Ammon's horn (tissue), 1 donor: ENCODE results near the gene SVEP1.

Experiments
- DNase-seq: peaks from one replicate; pipeline ENCODE4 v3.0.0-alpha.2; 2016; ENCODE audit warnings: low spot score

Gene SVEP1

DNA sequence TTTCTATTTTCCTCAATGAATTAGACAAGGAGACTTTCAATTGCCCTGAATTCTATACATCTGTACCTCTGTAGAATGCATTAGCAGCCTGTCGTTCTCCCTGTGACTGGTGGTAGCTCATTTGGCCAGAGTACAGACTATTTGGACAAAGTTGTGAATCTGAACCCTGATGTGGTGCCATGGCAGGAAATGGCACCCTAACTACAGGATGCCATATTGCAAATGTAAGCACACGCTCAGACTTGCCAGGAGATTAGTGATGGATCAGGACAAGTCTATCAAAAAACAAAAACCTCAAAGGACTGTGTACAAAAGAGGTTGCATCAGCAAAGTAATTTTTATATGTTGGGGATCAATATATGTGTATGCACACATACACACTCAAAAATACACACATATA, 58.3 kb downstream of the SVEP1 start:
- no peak for DNase-seq

DNA sequence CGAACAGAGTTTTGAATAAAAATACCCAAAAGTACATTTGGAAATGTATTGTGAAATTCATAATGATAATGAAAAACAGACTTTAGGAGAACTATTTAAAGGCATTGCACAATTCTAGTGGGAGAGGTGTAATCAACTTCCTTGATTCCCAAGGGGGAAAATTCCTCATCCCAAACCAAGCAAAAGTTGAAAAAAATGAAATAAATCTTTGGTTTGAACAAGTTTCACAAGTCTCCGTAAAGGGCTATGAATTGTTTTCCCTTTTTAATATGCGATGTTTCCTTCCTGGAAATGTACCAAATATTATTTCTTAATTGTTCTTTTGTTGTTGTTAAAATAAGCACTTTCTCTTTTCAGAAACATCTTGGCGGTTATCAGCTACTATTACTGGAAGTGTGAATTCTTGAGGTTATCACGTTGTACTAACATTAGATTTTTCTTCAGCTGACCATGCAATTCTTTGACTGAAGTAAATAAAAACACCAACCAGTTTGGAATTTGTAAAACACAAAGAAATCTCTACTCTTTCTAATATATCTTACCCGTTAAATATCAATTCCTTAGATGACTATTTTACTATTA, 59.3 kb downstream of the SVEP1 start:
- DNase-seq, result no peak

DNA sequence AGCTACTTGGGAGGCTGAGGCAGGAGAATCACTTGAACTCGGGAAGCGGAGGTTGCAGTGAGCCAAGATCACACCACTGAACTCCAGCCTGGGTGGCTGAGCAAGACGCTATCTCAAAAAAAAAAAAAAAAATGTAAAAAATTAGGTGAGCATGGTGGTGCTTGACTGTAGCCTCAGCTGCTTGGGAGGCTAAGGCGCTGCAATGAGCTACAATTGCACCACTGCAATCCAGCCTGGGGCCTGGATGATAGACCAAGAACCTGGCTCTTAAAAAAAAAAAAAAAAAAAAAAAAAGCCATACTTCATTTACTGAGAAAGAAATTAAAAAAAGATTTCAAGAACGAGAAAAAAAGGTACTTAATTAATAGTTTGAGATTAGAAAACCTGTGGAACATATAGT, 62.1 kb downstream of the SVEP1 start:
- DNase-seq, result no peak

DNA sequence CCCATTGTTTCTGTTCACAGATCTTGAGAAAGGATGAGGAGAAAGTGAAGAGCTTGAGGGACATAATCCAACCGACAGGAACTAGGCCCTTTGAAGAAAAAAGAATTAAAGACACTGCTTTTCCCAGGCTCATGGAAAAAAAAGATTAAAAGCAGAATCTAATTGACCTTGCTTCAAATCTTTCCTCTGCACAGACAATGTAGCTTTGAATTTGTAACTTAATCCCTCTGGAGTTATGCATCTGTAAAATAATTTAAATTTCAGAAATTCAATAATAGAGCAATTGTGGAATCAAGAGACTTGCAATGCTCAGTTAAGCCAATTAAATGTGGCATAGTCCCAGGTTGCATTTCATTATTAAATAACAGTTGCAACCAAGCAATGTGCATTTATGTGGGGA, 64.6 kb downstream of the SVEP1 start:
- no peak for DNase-seq

DNA sequence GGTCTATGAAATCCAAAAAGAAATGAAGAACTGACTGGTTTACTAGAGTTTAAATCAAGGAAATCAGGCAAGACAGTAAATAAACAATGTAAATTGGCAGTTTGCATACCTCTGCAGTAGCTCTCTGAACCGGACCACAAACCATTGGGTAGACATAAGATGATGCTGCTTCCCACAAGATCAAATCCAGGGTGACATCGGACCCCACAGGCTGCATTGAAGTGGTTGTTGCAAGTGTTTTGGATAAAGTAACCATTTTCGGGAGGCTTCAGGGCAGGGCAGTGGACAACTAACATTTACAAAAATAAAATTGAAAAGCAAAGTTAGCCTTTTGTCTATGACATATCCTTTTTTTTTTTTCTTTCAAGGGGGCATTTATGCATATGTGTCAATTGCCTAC, 66.7 kb downstream of the SVEP1 start:
- DNase-seq, result no peak

DNA sequence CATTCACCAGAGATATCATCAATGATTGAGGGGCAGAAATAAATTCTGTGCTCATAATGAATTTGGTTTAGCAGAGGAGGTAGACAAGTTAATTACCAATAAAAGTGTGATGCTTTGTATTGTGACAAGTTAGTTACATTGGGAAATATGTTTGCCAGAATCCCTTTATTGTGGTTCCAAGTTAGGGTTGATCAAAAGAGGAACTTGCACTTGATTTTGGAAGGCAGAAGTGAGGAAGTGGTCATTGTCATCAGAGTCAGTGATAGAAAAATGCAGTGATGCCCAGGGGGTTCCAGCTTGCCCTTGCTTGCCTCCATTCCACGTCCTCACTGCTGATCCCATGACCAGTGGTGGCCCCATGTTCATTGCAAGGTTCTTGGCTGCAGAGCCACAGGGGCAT, 69.7 kb downstream of the SVEP1 start:
- DNase-seq, result no peak

DNA sequence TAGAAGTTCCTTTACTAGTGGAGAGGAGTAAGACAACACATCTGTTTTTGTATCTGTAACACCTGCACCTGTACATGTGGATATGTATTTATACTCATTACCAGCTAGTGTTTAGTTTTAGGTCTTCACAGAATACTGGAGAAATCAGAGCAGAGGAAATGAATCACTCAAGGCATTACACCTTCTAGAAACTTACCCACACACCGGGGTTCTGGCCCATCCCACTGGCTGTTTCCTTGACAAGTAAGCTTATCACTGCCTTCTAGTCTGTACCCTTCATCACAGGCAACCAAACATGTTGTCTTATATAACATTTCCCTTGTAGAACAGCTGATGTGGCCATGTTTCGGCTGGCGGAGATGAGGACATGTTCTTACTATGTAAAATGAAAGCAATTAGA, 76.7 kb downstream of the SVEP1 start:
- DNase-seq, result no peak

DNA sequence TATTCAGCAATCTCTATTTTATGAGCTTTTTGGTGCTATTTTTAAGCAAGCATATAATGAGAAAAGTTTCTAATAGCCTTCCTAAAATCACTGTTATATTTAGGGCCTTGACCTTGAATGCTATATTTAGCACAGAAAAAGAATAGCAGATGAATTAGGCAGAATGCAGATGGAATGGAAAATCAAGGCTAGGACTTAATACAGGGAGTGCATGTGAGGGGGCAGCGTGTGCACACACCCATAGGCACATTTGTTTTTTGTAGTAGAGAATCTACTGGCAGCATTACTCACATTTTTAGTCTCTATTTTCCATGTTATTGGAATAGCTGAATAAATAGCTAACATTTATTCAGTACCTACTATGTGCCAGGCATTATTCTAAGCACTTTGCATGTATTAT, 79.9 kb downstream of the SVEP1 start:
- DNase-seq, result no peak

DNA sequence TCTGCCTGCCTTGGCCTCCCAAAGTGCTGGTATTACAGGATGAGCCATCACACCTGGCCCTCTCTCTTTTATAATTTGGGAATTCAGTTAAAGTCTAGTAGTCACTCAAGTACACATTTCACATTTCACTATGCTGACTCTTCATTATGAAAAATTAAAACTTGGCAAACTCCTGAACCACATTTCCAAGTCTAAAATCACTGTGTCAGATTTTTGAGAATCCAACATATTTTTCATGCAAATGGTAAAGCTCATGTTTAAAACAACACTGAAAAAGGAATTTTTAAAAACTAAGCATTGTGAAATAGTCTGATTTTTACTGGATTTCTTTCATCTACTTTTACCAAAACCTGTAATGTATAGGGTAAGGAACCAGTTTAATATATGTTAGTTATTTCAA, 92.3 kb downstream of the SVEP1 start:
- DNase-seq, result no peak

DNA sequence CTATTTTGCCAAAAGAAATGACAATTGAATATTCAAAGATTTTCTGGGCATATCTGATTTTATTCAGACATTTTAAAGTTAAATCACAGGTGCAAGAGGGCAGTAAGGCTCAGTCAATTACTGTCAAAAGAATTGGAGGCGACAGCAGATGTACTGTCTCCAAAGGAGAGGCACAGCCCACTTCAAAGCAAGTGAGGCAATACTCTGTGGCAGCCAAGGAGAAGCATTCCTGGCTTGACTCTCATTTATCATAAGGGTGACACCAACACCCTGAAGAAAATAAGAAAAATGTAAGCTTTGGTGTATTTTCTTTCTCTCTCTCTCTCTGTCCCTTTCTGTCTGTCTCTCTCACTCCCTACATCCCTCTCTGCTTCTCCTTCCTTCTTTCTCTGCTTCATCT, 93.3 kb downstream of the SVEP1 start:
- no peak for DNase-seq

DNA sequence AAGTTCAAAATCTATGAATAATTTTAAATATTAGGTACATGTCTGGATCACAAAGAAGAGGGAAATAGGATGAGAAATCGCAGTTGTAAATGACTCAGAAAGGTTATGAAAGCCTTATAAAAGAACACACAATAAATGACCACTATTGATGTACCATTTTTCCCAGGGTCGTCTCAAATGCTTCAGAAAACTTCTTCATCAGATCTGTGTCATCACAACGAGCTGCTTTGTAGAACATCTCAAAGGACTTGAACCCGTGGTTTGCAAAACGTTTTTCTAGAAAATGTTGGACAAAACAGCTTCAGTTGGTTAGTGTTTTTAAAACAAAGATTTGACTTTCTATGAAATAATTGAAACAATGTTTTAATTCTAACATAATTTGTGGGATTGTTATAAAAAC, 100.1 kb downstream of the SVEP1 start:
- no peak for DNase-seq

DNA sequence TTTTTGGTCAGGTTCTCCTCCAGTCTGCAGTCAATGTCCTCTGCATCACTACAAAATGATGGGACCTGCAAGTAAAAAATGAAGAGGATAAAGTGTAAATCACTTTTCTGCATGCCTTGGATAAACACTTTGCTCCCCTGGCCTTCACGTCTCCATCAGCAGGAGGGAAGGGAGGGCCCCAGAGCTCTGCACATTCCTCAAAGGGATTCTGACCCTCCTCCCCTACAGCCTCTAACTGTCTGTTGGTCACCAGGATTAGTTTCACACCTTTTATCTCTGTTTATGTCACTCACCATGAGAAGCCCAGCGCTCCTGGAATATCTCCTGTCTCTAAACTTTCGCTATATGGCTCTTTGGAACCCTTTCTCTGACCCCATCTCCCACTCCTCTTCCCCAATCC, 103.3 kb downstream of the SVEP1 start:
- no peak for DNase-seq

DNA sequence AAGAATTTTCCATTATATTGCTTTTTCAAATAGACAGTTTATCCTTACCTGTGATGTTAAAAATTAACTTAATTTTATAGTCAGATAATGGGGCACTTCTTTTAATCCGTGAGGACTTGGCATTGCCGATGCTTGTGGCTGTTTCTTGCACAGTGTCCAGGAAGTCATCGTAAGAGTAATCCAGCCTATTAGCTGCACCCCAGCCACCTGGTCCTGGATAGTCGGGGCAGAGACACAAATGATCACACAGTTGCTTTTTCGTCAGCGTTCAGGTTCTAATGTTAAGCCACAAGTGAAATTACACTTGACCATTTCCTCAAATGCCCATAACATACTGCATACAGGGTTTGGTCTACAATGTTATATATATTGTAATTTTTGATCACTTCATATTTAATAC, 107.4 kb downstream of the SVEP1 start:
- DNase-seq, result no peak

DNA sequence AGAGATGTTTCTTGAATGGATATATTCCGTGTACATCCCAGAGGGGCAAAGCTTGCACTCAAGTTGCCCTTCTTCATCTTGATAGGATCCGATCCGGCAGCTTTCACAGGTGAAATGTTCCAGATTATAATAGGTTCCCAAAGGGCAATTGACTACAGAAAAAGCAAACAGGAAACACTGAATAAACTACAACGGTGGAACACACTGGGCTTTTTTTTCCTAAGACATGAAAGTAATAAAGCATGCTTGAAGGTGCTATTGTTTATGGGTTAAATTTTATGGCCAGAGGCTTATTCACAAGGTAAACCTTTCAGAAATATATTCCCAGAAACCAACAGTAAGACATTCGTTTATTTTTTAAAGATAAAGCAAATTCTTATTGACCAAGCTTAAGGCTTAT, 110.6 kb downstream of the SVEP1 start:
- no peak for DNase-seq

DNA sequence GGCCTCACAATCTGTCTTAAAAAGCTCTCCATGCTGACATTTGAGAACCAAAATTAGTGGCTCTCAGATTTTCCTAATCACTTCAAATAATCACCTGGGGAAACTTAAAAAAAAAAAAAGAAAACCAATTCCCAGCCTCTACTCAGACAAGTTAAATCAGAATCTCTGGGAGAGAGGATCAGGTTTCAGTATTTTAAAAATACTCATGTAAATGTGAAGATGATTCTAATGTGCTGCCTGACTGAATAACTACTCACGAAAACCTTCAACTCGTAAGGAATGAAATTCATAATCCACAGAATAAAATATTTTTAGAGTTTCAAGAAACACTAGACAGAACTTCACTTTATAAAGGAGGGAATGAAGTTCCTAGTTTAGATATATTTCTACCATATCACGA, 114.4 kb downstream of the SVEP1 start:
- no peak for DNase-seq

DNA sequence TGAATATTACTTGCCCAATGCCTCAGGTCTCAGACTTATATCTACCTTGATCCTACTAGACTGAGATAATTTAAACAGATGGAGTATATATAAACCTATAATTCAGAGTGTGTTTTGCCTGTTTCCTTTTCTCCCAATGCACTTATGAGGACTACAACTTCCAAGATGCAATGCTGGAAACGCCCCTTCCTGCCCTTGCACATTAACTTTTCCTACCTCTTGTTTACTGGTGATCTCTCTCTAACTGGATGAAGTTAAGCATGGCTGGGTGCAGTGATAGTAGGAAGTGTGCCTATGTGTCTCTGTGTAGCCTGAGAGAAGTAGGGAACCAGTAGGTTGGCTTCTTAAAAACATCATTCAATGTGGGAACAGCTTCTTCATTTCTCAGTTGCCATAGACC, 115.2 kb downstream of the SVEP1 start:
- DNase-seq, result no peak

DNA sequence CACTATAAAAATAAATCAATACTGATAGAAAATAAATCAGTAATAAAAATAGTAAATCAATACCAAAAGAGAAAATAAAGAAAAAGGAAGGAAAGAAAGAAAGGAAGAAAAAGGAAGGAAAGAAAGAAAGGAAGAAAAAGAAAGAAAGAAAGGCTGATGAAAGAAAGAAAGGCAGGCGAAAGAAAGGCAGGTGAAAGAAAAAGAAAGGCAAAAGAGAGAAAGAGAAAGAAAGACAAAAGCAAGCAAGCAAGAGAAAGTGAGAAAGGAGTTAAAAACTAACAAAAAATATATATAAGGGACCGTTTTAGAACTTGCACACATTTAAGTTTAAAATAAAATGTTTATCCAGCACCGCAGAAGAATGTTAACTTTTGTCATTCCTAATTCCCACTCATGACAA, 116.0 kb downstream of the SVEP1 start:
- DNase-seq, result no peak

DNA sequence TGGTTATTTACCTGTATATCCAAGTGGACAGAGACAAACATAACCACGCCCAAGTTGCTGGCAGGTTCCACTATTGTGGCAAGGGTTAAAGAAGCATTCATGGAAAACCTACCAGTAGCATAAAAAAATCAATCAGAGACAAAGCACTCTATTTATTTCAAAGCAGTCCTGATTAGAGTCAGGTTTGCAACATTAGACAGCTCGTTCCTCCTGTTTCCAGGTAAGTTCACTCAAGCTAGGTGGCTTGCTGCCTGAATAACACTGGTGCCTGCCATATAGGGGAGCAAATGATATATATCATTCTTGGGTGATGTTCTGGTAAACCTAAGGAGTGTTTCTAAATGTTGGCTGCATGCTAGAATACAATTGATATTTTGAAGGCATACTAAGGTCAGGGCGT, 122.3 kb downstream of the SVEP1 start:
- DNase-seq, result no peak

DNA sequence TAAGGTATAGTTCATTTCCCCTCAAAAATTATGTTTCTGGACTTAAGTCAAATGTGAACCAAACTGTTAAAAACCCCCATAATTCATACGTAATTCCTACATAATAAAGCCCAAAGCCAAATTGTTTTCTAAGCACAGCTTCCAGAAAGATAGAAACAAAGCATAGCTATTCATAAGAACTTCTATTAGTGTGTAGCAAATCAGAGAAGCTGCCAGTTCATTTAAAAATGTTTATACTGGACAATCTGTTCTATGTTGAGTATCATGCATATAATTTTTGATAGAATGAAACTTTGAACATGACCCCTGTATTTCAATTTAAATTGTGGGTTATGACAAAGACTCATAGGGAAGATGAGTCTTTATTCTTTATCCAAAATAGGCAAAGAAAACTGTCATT, 122.9 kb downstream of the SVEP1 start:
- DNase-seq, result no peak

DNA sequence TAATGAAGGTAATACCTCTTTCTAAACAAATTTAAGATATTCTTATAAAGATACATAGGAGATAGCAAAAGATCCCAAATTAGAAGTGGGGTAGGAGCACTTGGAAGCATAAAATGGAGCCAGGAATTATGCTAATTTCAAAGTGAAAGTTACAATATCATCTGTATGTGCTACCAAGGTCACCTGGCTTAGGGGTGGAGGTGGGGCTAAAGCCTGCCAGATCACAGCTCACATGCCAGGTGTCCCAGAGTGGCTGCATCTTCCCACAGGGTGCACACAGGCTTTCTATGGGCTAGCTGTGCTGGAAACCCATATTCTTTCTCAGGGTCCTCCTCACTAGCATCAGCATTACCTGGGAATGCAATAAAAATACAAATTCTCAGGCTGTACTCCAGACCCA, 123.7 kb downstream of the SVEP1 start:
- no peak for DNase-seq

DNA sequence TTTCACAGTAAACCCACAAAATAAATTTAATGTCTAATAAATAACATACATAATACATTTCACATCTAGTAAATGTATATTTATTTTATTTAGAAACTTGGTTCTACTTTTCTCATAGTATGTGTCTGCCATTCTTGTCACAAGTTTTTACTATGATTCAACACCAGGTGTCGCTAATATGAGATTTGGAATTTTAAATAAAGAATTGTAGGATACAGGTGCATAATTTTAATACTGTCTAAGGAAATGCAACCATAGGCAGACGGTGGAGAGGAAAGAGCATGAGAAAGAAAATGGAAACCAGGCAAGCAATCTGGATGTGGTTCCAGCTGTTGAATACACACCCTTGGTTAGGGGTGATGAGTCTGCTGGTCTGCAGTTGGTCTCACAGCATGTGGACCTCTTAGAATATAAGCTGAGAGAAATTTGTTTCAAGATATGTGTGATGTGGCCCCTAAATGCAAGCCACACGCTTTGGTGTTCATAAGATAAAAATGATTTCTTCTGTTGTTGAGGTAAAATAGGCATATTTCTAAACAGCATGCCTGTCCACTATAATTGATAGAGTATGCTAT, 127.2 kb downstream of the SVEP1 start:
- no peak for DNase-seq

DNA sequence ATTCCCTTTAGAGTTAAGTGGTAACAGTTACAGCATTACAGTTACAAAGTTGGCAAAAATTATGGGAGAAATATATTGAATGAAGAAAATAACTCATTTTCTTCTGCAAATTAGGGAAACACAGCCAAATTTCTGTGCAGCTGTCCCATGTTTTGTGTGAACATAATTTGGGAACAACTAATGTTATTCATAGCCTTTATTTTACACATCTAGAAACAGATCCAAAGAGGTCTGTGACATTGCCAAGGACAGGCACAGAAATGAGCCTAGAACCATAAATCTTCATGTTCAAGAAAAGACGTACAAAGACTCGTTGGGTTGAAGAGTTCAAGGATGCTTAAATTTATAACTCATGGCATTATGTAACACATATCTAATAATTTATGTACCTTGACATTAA, 127.8 kb downstream of the SVEP1 start:
- DNase-seq, result no peak

DNA sequence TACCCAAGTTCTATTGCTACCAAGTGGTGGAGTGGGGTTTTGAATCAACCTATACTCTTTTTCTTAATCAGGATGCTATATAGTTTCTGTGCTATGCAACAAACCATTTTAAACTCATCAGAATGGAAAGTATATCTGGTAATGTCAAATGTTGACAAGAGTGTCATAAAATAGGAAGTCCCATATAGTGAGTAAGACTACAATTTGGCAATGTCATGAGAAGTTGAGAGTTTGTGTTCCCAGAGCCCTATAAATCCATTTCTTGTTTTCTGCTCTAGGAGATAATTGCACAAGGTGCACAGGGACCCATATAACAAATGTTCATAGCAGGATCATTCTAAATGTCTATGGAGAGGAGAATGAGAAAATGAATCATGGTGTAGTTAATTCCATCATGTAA, 132.1 kb downstream of the SVEP1 start:
- no peak for DNase-seq

DNA sequence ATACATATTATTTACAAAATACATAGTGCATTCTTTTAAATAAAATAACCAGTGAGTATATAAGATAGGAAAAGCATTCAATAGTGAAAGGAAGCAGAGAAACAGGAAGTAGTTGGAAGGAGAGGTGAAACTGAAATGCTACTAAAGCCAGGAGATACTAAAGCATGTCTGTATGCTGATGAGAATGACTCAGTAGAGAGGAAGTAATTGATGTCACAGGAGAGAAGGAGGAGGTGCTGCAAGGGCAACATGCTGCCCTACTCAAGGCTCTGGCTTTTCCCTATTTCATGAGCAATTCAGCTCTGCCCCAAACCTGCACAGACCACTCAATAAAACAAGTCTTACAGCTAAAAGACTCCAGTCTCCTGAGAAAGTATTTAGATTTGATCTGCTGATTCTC, 133.4 kb downstream of the SVEP1 start:
- no peak for DNase-seq

DNA sequence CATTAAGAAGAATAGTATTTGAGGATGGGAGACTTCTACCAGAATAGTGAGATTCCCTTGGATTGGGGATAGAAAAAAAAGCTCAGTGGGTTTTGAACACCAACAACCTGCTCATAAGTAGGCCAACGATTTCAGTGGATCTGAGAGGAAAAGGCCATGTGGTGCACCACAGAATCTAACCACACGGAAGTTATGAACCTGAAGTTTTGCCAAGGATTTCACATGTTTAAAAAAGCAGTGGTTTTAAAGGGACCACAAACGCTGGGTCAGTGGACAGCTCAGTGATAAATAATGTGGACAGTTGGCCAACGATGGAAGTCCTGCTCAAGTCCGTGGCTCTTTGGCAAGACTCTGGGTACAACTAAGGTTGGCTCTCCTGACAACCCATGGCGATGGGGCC, 134.6 kb downstream of the SVEP1 start:
- no peak for DNase-seq
